ENCODE results near the gene KLHL40. TPM values are rescaled to one million over a fixed set of nuclear protein-coding genes. Genes with fewer than 3 reads are reported as not detected.

The KLHL40 gene
- total and polyA plus RNA-seq, 9 of the 15 experiments (the other 6 are each of a cell fraction or from before 2014, with no cell fraction given), result not detected

DNA sequence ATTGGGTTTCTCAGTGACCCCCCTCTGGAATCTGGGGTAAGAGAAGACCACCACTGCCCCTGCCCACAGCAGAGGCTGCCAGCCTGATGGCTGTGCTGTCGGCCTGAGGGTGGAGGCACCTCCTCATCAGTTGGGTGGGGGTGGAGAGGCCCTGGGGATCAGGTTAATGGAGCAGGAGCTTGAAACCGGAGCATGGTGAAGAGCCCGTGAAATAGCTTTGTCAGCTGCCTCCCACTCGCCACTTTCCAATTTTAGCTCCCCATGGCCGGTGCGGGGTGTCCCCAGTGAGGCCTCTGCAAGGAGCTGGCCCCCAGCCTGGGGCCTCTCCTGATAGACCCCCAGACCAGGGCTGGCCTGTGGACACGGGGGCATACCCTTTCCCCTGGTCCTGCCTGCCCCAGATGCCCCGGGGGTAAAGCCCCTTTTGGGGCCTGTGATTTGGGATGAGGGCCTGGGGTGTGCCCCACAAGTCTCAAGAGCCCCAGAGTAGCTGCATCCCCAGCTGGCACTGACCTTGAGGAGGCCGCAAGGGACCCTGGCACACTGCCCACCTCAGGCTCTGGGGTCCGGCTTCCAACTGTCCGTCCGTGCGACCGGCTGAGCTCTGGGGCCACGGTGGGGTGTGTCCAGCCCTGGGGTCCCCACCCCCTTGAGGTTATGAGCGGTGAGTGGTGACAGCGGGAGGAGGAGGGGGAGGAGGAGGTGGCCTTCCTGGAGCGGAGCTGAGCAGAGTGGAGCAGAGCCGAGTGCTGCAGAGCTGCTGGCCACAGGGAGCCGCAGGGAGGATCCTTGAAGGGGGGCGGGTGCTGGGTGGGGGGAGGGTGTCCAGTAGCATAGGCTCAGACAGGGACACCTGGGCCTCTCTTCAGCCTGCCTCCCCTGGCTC, 17.0 kb downstream of the KLHL40 start, which contains the start of gene HHATL:
HHATL (minus strand) TSS at position 733 of the 886 bp plus-strand sequence. CDS start 1,972 bp downstream, outside the sequence.
- no TSS peak for BruUV-seq (replicated peaks)
- ChIA-PET POLR2A (interaction anchor here (0.7 kb wide), 2 partner anchors 9 to 286 kb away, joined by 4 read pairs; no protein-coding TSS in a partner anchor), CTCF (ENCODE audit: low intra/inter-chr PET ratio) (no interaction called here)
- in situ Hi-C loops (cut with MboI) (no loop called here), intact Hi-C loops (cut with micrococcal nuclease) (no loop called here)
- ATAC-seq (peak; percentile 41), DNase-seq (ENCODE audit: extremely low read depth in 1 of 4, low spot score in 3 of 4) (peak in 2 of 4 experiments; percentile 23 to 42), FAIRE-seq (no peak)
- 1% methylated on average over 19 of the region's 21 CpGs for WGBS (ENCODE audit: insufficient coverage, low coverage, missing lambda C conversion rate)
- TF ChIP-seq EP300 (IDR thresholded peaks at IDR 0.05; ENCODE audit: low read length) (no peak), ZNF263 (CRISPR knock-in tag; IDR thresholded peaks at IDR 0.05; ENCODE audit: borderline replicate concordance) (peak; percentile 56)
- Histone ChIP-seq H3K9me3 (replicated peaks; ENCODE audit: control insufficient read depth, insufficient read depth, low read depth, low read length) (no peaks in the 10 kb centered on the region), H3K79me2 (ENCODE audit: control insufficient read depth, insufficient read depth, low read length) (no peaks in the 10 kb centered on the region), H4K20me1 (replicated peaks; ENCODE audit: control insufficient read depth, insufficient read depth, low read length) (peaks cover 24% of the 10 kb centered on the region), H3K9me1 (ENCODE audit: control insufficient read depth, insufficient read depth, low read length) (peaks cover 5% of the 10 kb centered on the region), H3K9ac (ENCODE audit: insufficient read depth in 1 of 2, low read depth in 2 of 2, low read length in 2 of 2) (no peak within 1 kb of the TSS; a peak in 1 of 4 replicates), H3K4me3 (no peak within 1 kb of the TSS), H3K27ac (ENCODE audit: extremely low read depth, low read depth, low read length) (no peak within 1 kb of the TSS), H3K4me1 (replicated peaks in 1 of 2; ENCODE audit: control insufficient read depth in 2 of 2, insufficient read depth in 2 of 2, low read length in 2 of 2) (peaks cover 0 to 15% of the 10 kb centered on the region in 2 experiments; a peak in 1 of 5 replicates), H2AFZ (ENCODE audit: low read depth, low read length) (no peak within 1 kb of the TSS), H3K27me3 (ENCODE audit: control insufficient read depth in 2 of 2, insufficient read depth in 2 of 2, low read length in 2 of 2) (peaks cover 6 to 41% of the 10 kb centered on the region in 2 experiments), H3K36me3 (ENCODE audit: control insufficient read depth, insufficient read depth, low read length) (no peaks in the 10 kb centered on the region), H3K4me2 (ENCODE audit: insufficient read depth, low read length) (no peak within 1 kb of the TSS)
